MCF 10A (cell line): ENCODE data around the gene TMTC4. TPM values are rescaled to one million over a fixed set of nuclear protein-coding genes. Genes with fewer than 3 reads are reported as not detected.
"Not testable (repeated sequence)": the region's sequence is repeated elsewhere in the genome, so short reads cannot be mapped to it uniquely, and the experiment has no call there.

Experiments used
- BruUV-seq: library from RNA; stranded (reverse); fragments of 400-500 nt; replicated peaks from 2 replicates; lab custom pipeline; 2021; lab: Mats Ljungman, UMichigan
- CTCF ChIA-PET: fragments of 300-600 bp; sonication (Branson Sonifier 250); formaldehyde crosslinking; extraction: SDS; loops from one replicate; lab custom pipeline; 2021; ENCODE audit warnings: antibody characterized with exemption, inconsistent platforms; lab: Yijun Ruan, JAX
- POLR2A ChIA-PET: fragments of 300-600, 350-650 bp; sonication (Branson Sonifier 250); formaldehyde crosslinking; extraction: SDS; loops from one replicate; lab custom pipeline; 2020; ENCODE audit warnings: antibody characterized with exemption, inconsistent platforms; lab: Yijun Ruan, JAX
- DNase-seq: peaks from one replicate; pipeline ENCODE4 v3.0.0-alpha.2; 2018; ENCODE audit not compliant: unreplicated experiment
- H3K27ac Mint-ChIP-seq: one replicate; pipeline ENCODE4 v1.8.0; 2022; ENCODE audit warnings: mild to moderate bottlenecking, low read depth, mixed read lengths; ENCODE audit not compliant: unreplicated experiment
- H3K27me3 Mint-ChIP-seq: one replicate; pipeline ENCODE4 v1.8.0; 2022; ENCODE audit warnings: mixed read lengths; ENCODE audit not compliant: insufficient read depth, unreplicated experiment
- H3K36me3 Mint-ChIP-seq: one replicate; pipeline ENCODE4 v1.8.0; 2022; ENCODE audit warnings: mild to moderate bottlenecking, moderate library complexity, mixed read lengths; ENCODE audit not compliant: insufficient read depth, unreplicated experiment
- H3K4me1 Mint-ChIP-seq: one replicate; pipeline ENCODE4 v1.8.0; 2022; ENCODE audit warnings: mixed read lengths; ENCODE audit not compliant: insufficient read depth, unreplicated experiment
- H3K4me3 Mint-ChIP-seq: one replicate; pipeline ENCODE4 v1.8.0; 2022; ENCODE audit warnings: mild to moderate bottlenecking, moderate library complexity, mixed read lengths; ENCODE audit not compliant: unreplicated experiment
- H3K9me3 Mint-ChIP-seq: one replicate; pipeline ENCODE4 v1.8.0; 2022; ENCODE audit warnings: mixed read lengths; ENCODE audit not compliant: unreplicated experiment
- CTCF ChIP-seq: fragments of 200-600 bp; IDR thresholded peaks from one replicate; pipeline ENCODE4 v1.8.0; 2022; ENCODE audit warnings: antibody characterized with exemption, mild to moderate bottlenecking; ENCODE audit not compliant: unreplicated experiment
- intact Hi-C: fragments of 100-400 bp; cut with micrococcal nuclease; formaldehyde crosslinking; loops from 2 replicates; pipeline ENCODE4 v1.14.1; 2022
- total RNA-seq: library from RNA; stranded (reverse); gene quantifications from 2 replicates; pipeline ENCODE4 v1.2.3, GENCODE V29; 2022

Gene TMTC4
- total RNA-seq, 1 experiment from 2014 or later = 10.8 TPM

DNA sequence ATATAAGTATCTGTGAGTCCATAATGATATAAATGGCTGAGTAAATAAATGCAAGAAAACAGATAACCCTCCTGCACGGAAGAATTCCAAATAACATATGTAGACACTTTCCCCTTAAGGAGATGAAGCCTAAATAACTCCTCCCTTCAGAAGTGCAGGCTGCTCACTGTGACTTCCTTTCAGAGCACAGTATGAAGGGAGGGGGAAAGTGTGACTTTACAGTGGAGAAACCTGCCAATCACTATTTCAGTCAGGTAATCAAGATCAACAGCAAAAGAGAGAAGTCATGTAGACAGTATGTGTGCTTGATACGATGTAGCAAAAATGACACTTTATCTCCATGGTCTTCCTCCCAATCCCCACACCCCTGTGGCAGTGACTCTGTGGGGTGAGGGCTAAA, 93.1 kb downstream of the TMTC4 start:
- no peaks in the 10 kb centered on the region for H3K9me3 Mint-ChIP-seq
- POLR2A ChIA-PET = no interaction called here
- intact Hi-C loops = no loop called here
- H3K36me3 Mint-ChIP-seq = no peaks in the 10 kb centered on the region
- CTCF ChIA-PET = interaction anchor here (1.3 kb wide), 1 partner anchor 8 kb away, joined by 4 read pairs; the partner anchor contains the start of gene GGACT
- H3K4me1 Mint-ChIP-seq = no peaks in the 10 kb centered on the region
- TF ChIP-seq CTCF = no peak
- H3K4me3 Mint-ChIP-seq = no peak overlapping the region
- DNase-seq = no peak
- BruUV-seq = no TSS peak
- no peaks in the 10 kb centered on the region for H3K27me3 Mint-ChIP-seq
- H3K27ac Mint-ChIP-seq = no peak overlapping the region

- Mint-ChIP-seq H3K9me3 (no peaks in the 10 kb centered on the region), H3K4me3 (no peak overlapping the region), H3K27me3 (no peaks in the 10 kb centered on the region), H3K27ac (no peak overlapping the region), H3K36me3 (no peaks in the 10 kb centered on the region), H3K4me1 (no peaks in the 10 kb centered on the region)
- no peak for DNase-seq
- no peak for TF ChIP-seq CTCF
- BruUV-seq = no TSS peak
- ChIA-PET POLR2A (no interaction called here), CTCF (interaction anchor here (1.3 kb wide), 1 partner anchor 8 kb away, joined by 4 read pairs; the partner anchor contains the start of gene GGACT)
- intact Hi-C loops = no loop called here
Measured at GRCh38 chr13:100581030-100581429, 93.6 kb downstream of the TMTC4 start.

- POLR2A ChIA-PET = no interaction called here
- DNase-seq = no peak
- Mint-ChIP-seq H3K36me3 (no peaks in the 10 kb centered on the region), H3K27ac (no peak overlapping the region), H3K4me3 (no peak overlapping the region), H3K27me3 (no peaks in the 10 kb centered on the region), H3K9me3 (no peaks in the 10 kb centered on the region), H3K4me1 (no peaks in the 10 kb centered on the region)
- CTCF ChIA-PET = interaction anchor here (0.7 to 1.3 kb wide), 2 partner anchors 8 to 9 kb away, joined by 4 read pairs; partner anchors contain the start of gene GGACT
- no TSS peak for BruUV-seq
- no peak for TF ChIP-seq CTCF
- intact Hi-C loops = no loop called here
Measured at GRCh38 chr13:100580045-100580444, 94.5 kb downstream of the TMTC4 start.

GRCh38 chr13:100577239-100577638, 97.4 kb downstream of the TMTC4 start:
- H3K36me3 Mint-ChIP-seq, H3K9me3 Mint-ChIP-seq, intact Hi-C loops, BruUV-seq, H3K4me1 Mint-ChIP-seq, H3K27ac Mint-ChIP-seq, H3K27me3 Mint-ChIP-seq, CTCF ChIA-PET, H3K4me3 Mint-ChIP-seq, DNase-seq: not testable (repeated sequence)
- POLR2A ChIA-PET = interaction anchor here (0.6 kb wide), 1 partner anchor 537 kb away, joined by 3 read pairs; no protein-coding TSS in a partner anchor
